Breast epithelium (tissue), 4 donors: ENCODE data around the gene HADHB. TPM values are rescaled to one million over a fixed set of nuclear protein-coding genes. Genes with fewer than 3 reads are reported as not detected.

Experiments
- DNase-seq, 2 donors: peaks; one replicate each; pipeline ENCODE4 v3.0.0-alpha.2; 2019; ENCODE audit warnings: low spot score in 2 of 2
- H3K27ac ChIP-seq, 2 donors: fragments of 200-600 bp; sonication (generic) in 1 of 2; one replicate each; pipeline ENCODE4 v1.5.1; 2016 to 2019; ENCODE audit warnings: mild to moderate bottlenecking in 1 of 2
- H3K27me3 ChIP-seq, 2 donors: fragments of 200-600 bp; sonication (generic) in 1 of 2; one replicate each; pipeline versions ENCODE4 v1.5.1 to v1.6.0; 2017 to 2019; ENCODE audit warnings: control low read depth in 1 of 2, mild to moderate bottlenecking in 1 of 2
- H3K36me3 ChIP-seq: fragments of 200-600 bp; one replicate; pipeline ENCODE4 v1.5.1; 2019
- H3K4me1 ChIP-seq, 2 donors: fragments of 200-600 bp; sonication (generic); one replicate each; pipeline ENCODE4 v1.5.1; 2016 to 2019; ENCODE audit warnings: control low read depth in 1 of 2
- H3K4me3 ChIP-seq, 3 donors: fragments of 200-600 bp; sonication (generic); 1 replicate in 2 of 3; 2 replicates in 1 of 3; pipeline ENCODE4 v1.5.1; 2016 to 2019; ENCODE audit warnings: mild to moderate bottlenecking in 3 of 3, moderate library complexity in 2 of 3
- H3K9me3 ChIP-seq, 2 donors: fragments of 200-600 bp; sonication (generic) in 1 of 2; one replicate each; pipeline ENCODE4 v1.5.1; 2016 to 2019; ENCODE audit warnings: control low read depth in 1 of 2
- CTCF ChIP-seq, 3 donors: fragments of 450-650 bp; IDR thresholded peaks; one replicate each; pipeline ENCODE4 v1.5.1; 2016 to 2017; ENCODE audit warnings: antibody characterized with exemption in 3 of 3, mild to moderate bottlenecking in 3 of 3, moderate library complexity in 3 of 3
- POLR2A ChIP-seq: fragments of 450-650 bp; IDR thresholded peaks from one replicate; pipeline ENCODE4 v1.6.1; 2016; ENCODE audit warnings: antibody characterized with exemption, mild to moderate bottlenecking, moderate library complexity
- POLR2AphosphoS5 ChIP-seq, 3 donors: sonication (generic); formaldehyde crosslinking; IDR thresholded peaks; one replicate each; pipeline ENCODE4 v1.6.1; 2017; ENCODE audit warnings: antibody characterized with exemption in 3 of 3
- intact Hi-C: fragments of 100-400 bp; cut with DNase I; formaldehyde crosslinking; loops from one replicate; pipeline ENCODE4 v1.15.1; 2023; ENCODE audit warnings: low total_unique reads
- total RNA-seq, 3 donors: library from RNA; depleted of rRNA; stranded (reverse); fragments of >200 nt; gene quantifications; one replicate each; pipeline ENCODE4 v1.1.0, GENCODE V29; 2016

HADHB gene
- total RNA-seq, 3 donors from 2014 or later, result 139 to 157 (median 147) TPM

GRCh38 chr2:26216587-26216986, 28.2 kb upstream of the HADHB start:
- H3K27me3 ChIP-seq, result no peaks in the 10 kb centered on the region
- H3K4me1 ChIP-seq, result no peaks in the 10 kb centered on the region
- H3K9me3 ChIP-seq, result no peaks in the 10 kb centered on the region
- H3K4me3 ChIP-seq, result no peak overlapping the region
- no peak overlapping the region for H3K27ac ChIP-seq
- H3K36me3 ChIP-seq, result no peaks in the 10 kb centered on the region
- TF ChIP-seq POLR2AphosphoS5 (IDR thresholded peaks at IDR 0.05) (no peak), CTCF (IDR thresholded peaks at IDR 0.05) (no peak), POLR2A (no peak)
- DNase-seq, result no peak
- intact Hi-C loops, result no loop called here

GRCh38 chr2:26217720-26218119, 27.0 kb upstream of the HADHB start:
- Histone ChIP-seq H3K27ac (no peak overlapping the region), H3K9me3 (no peaks in the 10 kb centered on the region), H3K27me3 (no peaks in the 10 kb centered on the region), H3K4me3 (no peak overlapping the region), H3K36me3 (no peaks in the 10 kb centered on the region), H3K4me1 (no peaks in the 10 kb centered on the region)
- no peak for DNase-seq
- no peak for TF ChIP-seq POLR2A
- no peak for TF ChIP-seq CTCF (IDR thresholded peaks at IDR 0.05)
- TF ChIP-seq POLR2AphosphoS5 (IDR thresholded peaks at IDR 0.05), result no peak
- intact Hi-C loops, result no loop called here

- intact Hi-C loops, result no loop called here
- TF ChIP-seq POLR2AphosphoS5 (IDR thresholded peaks at IDR 0.05) (no peak), CTCF (IDR thresholded peaks at IDR 0.05) (no peak)
- Histone ChIP-seq H3K4me1 (no peaks in the 10 kb centered on the region), H3K4me3 (no peak overlapping the region), H3K27me3 (no peaks in the 10 kb centered on the region), H3K9me3 (no peaks in the 10 kb centered on the region), H3K36me3 (no peaks in the 10 kb centered on the region), H3K27ac (no peak overlapping the region)
- DNase-seq, result no peak
These were observed 21.7 kb upstream of the HADHB start for GRCh38 chr2:26223018-26223417.

GRCh38 chr2:26224095-26224494, 20.6 kb upstream of the HADHB start:
- intact Hi-C loops, result no loop called here
- no peaks in the 10 kb centered on the region for H3K36me3 ChIP-seq
- TF ChIP-seq POLR2AphosphoS5 (IDR thresholded peaks at IDR 0.05) (no peak), POLR2A (no peak), CTCF (IDR thresholded peaks at IDR 0.05) (no peak)

GRCh38 chr2:26229595-26229994, 15.1 kb upstream of the HADHB start:
- no peak for DNase-seq
- TF ChIP-seq POLR2AphosphoS5 (IDR thresholded peaks at IDR 0.05) (no peak), CTCF (IDR thresholded peaks at IDR 0.05) (no peak), POLR2A (no peak)
- no peaks in the 10 kb centered on the region for H3K9me3 ChIP-seq
- intact Hi-C loops, result no loop called here
- H3K36me3 ChIP-seq, result no peaks in the 10 kb centered on the region
- no peaks in the 10 kb centered on the region for H3K4me1 ChIP-seq
- H3K4me3 ChIP-seq, result no peak overlapping the region
- no peak overlapping the region for H3K27ac ChIP-seq
- no peaks in the 10 kb centered on the region for H3K27me3 ChIP-seq

More at GRCh38 chr2:26224095-26224494, 20.6 kb upstream of the HADHB start:
- no peaks in the 10 kb centered on the region for H3K27me3 ChIP-seq
- no peaks in the 10 kb centered on the region for H3K9me3 ChIP-seq
- DNase-seq, result no peak
- no peak overlapping the region for H3K4me3 ChIP-seq
- no peak overlapping the region for H3K27ac ChIP-seq
- H3K4me1 ChIP-seq, result no peaks in the 10 kb centered on the region
